HL-60 (cell line): ENCODE results near the gene TSPAN17.

Experiments
- DNase-seq, 2 experiments: peaks; one replicate each; pipeline ENCODE4 v3.0.0-alpha.2; 2010 to 2020; ENCODE audit warnings: low read depth in 1 of 2, low spot score in 1 of 2
- H3K27ac ChIP-seq: fragments of 250-450 bp; sonication (Bioruptor Pico); replicated peaks from 2 replicates; pipeline ENCODE4 v1.5.1; 2020; ENCODE audit warnings: mild to moderate bottlenecking, moderate library complexity
- H3K27me3 ChIP-seq: fragments of 250-450 bp; sonication (Bioruptor Pico); 2 replicates; pipeline ENCODE4 v1.5.1; 2021; ENCODE audit warnings: mild to moderate bottlenecking, moderate library complexity; ENCODE audit not compliant: insufficient read depth, poor library complexity, severe bottlenecking
- H3K4me3 ChIP-seq: replicated peaks from 2 replicates; pipeline ENCODE4 v1.5.1; 2011; ENCODE audit warnings: mild to moderate bottlenecking, control low read depth, low read length; ENCODE audit not compliant: insufficient read depth
- CTCF ChIP-seq: IDR thresholded peaks from one replicate; pipeline ENCODE4 v1.5.1; 2011; ENCODE audit warnings: low read length, control low read depth, inconsistent platforms; ENCODE audit not compliant: insufficient read depth
- GABPA ChIP-seq: IDR thresholded peaks from 2 replicates; pipeline ENCODE4 v1.6.1; 2012; ENCODE audit warnings: low read depth
- POLR2AphosphoS5 ChIP-seq: IDR thresholded peaks from 2 replicates; pipeline ENCODE4 v1.6.1; 2012; ENCODE audit warnings: low read depth
- REST ChIP-seq: IDR thresholded peaks from 2 replicates; pipeline ENCODE4 v1.6.1; 2012; ENCODE audit warnings: low read depth; ENCODE audit not compliant: insufficient replicate concordance
- SPI1 ChIP-seq: IDR thresholded peaks from 2 replicates; pipeline ENCODE4 v1.6.1; 2012; ENCODE audit warnings: low read depth, mild to moderate bottlenecking, borderline replicate concordance

TSPAN17 gene

GRCh38 chr5:176664886-176665285 is 17.6 kb downstream of the TSPAN17 start:
- DNase-seq, result no peak
- Histone ChIP-seq H3K27ac (no peak overlapping the region), H3K27me3 (peaks cover 7% of the 10 kb centered on the region), H3K4me3 (no peak overlapping the region)
- TF ChIP-seq POLR2AphosphoS5 (no peak), GABPA (no peak), REST (no peak), CTCF (no peak), SPI1 (no peak)

- TF ChIP-seq SPI1 (no peak), REST (no peak), CTCF (no peak), POLR2AphosphoS5 (no peak), GABPA (no peak)
- DNase-seq, result no peak
- Histone ChIP-seq H3K27ac (no peak overlapping the region), H3K4me3 (no peak overlapping the region), H3K27me3 (peaks cover 7% of the 10 kb centered on the region)
Measured at GRCh38 chr5:176665517-176665916, 18.2 kb downstream of the TSPAN17 start.

GRCh38 chr5:176667637-176668036 is 20.4 kb downstream of the TSPAN17 start:
- DNase-seq, result no peak
- Histone ChIP-seq H3K4me3 (no peak overlapping the region), H3K27me3 (peaks cover 7% of the 10 kb centered on the region), H3K27ac (no peak overlapping the region)
- TF ChIP-seq REST, result no peak
- no peak for TF ChIP-seq GABPA
- peak; percentile 28; the same call in 1 of the 2 replicates for TF ChIP-seq SPI1
- no peak for TF ChIP-seq POLR2AphosphoS5
- TF ChIP-seq CTCF, result no peak
